KMS-11 (cell line): ENCODE data around the gene VAV3.

Experiments
- H2AFZ ChIP-seq: fragments of 200-600 bp; sonication (generic); 2 replicates; pipeline ENCODE4 v1.6.1; 2016; ENCODE audit warnings: antibody characterized with exemption, mixed run types, low read depth
- H3K27ac ChIP-seq: fragments of 200-600 bp; sonication (generic); 2 replicates; pipeline ENCODE4 v1.6.1; 2016; ENCODE audit warnings: mild to moderate bottlenecking, mixed run types
- H3K27me3 ChIP-seq: fragments of 200-600 bp; sonication (generic); 2 replicates; pipeline ENCODE4 v1.6.1; 2017; ENCODE audit warnings: mild to moderate bottlenecking, low read depth, mixed run types, moderate library complexity; ENCODE audit not compliant: insufficient read depth
- H3K36me3 ChIP-seq: fragments of 200-600 bp; sonication (generic); 2 replicates; pipeline ENCODE4 v1.6.1; 2017; ENCODE audit warnings: mild to moderate bottlenecking, mixed run types; ENCODE audit not compliant: insufficient read depth
- H3K4me1 ChIP-seq: fragments of 200-600 bp; sonication (generic); 2 replicates; pipeline ENCODE4 v1.6.1; 2016; ENCODE audit warnings: mild to moderate bottlenecking, low read depth, mixed run types; ENCODE audit not compliant: poor library complexity, severe bottlenecking
- H3K4me2 ChIP-seq: fragments of 200-600 bp; sonication (generic); 2 replicates; pipeline ENCODE4 v1.7.0; 2016; ENCODE audit warnings: mild to moderate bottlenecking, mixed run types
- H3K4me3 ChIP-seq: fragments of 200-600 bp; sonication (generic); IDR thresholded peaks from 2 replicates; pipeline ENCODE4 v1.6.1; 2017; ENCODE audit warnings: low read depth, low read length, mixed read lengths; ENCODE audit not compliant: insufficient read depth
- H3K79me2 ChIP-seq: fragments of 200-600 bp; sonication (generic); 2 replicates; pipeline ENCODE4 v1.6.1; 2016; ENCODE audit warnings: low read depth, mixed run types; ENCODE audit not compliant: insufficient read depth
- H3K9ac ChIP-seq: fragments of 200-600 bp; sonication (generic); 2 replicates; pipeline ENCODE4 v1.6.1; 2016; ENCODE audit warnings: mild to moderate bottlenecking, mixed run types
- H4K20me1 ChIP-seq: fragments of 200-600 bp; sonication (generic); 2 replicates; pipeline ENCODE4 v1.6.1; 2016; ENCODE audit warnings: mild to moderate bottlenecking, mixed run types; ENCODE audit not compliant: insufficient read depth
- TF ChIP-seq, protein P1 (sequence below): fragments of 200-600 bp; sonication (generic); conservative IDR thresholded peaks from 2 replicates; pipeline ENCODE4 v1.6.1; 2017; ENCODE audit warnings: low read depth, mild to moderate bottlenecking, antibody characterized with exemption, low read length, moderate library complexity, mixed read lengths

Gene VAV3

DNA sequence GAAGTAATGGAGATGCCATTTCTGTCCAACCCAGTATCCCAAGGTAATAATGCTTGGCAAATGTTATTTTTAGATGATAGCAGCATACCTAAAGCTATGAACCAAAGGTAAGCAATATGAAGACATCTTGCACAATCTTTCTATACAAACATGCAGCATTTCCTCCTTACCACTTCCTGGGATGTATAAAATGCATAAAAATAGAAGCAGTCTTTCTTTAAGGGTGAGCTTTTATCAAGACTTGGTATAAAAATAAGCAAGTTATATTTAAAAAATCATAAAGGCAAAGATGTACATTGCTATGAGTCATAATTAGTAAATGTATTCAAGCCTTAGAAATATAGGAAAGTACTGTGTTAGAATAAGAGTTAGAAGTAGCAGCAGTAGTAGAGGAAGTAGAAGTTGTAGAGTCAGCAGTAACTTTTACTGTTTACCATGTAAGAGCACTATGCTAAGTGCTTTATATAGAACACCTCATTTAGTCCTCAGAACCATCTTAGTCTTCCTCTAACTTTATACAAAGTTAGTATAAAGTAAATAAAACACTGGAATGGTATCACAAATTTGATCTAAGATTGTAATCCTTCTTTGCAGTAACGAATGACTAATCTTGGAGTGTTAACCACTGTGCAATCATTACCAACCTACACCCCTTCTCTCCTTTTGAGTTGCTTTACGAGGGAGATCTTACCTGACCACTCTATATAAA is 371.3 kb downstream of the VAV3 start:
- TF ChIP-seq, protein P1, sequence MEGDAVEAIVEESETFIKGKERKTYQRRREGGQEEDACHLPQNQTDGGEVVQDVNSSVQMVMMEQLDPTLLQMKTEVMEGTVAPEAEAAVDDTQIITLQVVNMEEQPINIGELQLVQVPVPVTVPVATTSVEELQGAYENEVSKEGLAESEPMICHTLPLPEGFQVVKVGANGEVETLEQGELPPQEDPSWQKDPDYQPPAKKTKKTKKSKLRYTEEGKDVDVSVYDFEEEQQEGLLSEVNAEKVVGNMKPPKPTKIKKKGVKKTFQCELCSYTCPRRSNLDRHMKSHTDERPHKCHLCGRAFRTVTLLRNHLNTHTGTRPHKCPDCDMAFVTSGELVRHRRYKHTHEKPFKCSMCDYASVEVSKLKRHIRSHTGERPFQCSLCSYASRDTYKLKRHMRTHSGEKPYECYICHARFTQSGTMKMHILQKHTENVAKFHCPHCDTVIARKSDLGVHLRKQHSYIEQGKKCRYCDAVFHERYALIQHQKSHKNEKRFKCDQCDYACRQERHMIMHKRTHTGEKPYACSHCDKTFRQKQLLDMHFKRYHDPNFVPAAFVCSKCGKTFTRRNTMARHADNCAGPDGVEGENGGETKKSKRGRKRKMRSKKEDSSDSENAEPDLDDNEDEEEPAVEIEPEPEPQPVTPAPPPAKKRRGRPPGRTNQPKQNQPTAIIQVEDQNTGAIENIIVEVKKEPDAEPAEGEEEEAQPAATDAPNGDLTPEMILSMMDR, result no peak
- Histone ChIP-seq H3K27ac (no peak overlapping the region), H3K4me3 (no peak overlapping the region), H2AFZ (peak overlapping the region; percentile 6; the same call in 1 of the 2 replicates), H3K27me3 (no peaks in the 10 kb centered on the region), H3K36me3 (no peaks in the 10 kb centered on the region), H3K4me1 (peaks cover 10% of the 10 kb centered on the region), H3K9ac (no peak overlapping the region), H3K79me2 (no peaks in the 10 kb centered on the region), H3K4me2 (0 out of 2 replicates have a peak overlapping the region, but pooled peaks have one; percentile 4), H4K20me1 (no peaks in the 10 kb centered on the region)

DNA sequence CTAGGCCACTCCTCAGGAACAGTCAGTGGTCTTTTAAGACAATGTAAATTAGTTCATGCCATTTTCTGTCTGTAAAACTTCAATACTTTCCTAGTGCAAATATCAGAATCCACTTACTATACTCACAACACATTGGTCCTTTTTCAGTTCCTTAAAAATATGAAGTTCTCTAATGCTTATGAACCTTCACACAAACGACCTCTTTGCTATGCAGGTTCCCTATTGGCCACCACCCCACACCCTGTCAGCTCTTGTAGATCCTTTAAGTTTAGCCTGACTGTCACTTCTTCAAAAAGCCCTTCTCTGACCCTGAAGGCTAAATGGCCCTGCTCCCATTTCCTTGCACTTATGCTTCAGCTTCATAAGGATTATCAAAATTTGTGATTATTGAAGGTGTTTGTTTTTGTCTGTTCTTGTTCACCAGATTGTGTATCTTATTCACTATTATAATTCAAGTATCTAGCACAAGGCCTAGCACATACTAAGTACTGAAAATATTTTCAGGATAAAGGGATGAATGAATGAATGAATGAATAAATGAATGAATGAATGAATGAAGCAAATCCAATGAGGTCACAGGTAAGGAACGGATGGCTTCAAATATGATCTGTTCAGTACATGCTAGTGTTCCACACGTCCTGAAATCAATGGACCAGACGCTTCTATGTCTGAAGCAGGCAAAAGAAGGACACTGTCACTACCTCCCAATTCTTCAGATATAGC is 373.9 kb downstream of the VAV3 start:
- Histone ChIP-seq H3K4me3 (no peak overlapping the region), H3K36me3 (no peaks in the 10 kb centered on the region), H3K27me3 (no peaks in the 10 kb centered on the region), H3K27ac (no peak overlapping the region), H2AFZ (no peak overlapping the region), H3K9ac (no peak overlapping the region), H3K4me2 (no peak overlapping the region), H3K79me2 (no peaks in the 10 kb centered on the region), H3K4me1 (peaks cover 10% of the 10 kb centered on the region), H4K20me1 (no peaks in the 10 kb centered on the region)
- TF ChIP-seq, protein P1, result no peak

DNA sequence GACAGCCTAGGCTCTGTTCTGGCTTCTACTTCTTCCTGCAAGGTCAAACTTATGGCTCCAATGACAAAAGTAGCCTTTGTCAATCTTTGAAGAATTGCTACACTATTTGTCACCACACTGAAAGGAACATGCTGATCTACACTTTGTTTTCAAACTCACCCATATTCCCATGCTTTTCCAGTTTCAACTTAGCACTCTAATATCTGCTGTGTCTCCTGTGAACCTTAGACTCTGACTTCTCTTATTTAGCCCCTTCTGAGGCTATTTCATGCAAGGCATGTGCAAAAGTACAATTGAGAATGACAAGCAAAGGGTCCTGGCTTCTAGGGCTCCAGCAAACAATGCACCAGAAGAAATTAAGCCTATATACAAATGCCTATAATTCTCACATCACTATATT is 374.9 kb downstream of the VAV3 start:
- Histone ChIP-seq H3K79me2 (no peaks in the 10 kb centered on the region), H4K20me1 (no peaks in the 10 kb centered on the region), H3K27me3 (no peaks in the 10 kb centered on the region), H3K36me3 (no peaks in the 10 kb centered on the region), H3K4me2 (no peak overlapping the region), H3K4me1 (peaks cover 10% of the 10 kb centered on the region), H3K9ac (no peak overlapping the region), H2AFZ (no peak overlapping the region), H3K27ac (no peak overlapping the region), H3K4me3 (no peak overlapping the region)
- TF ChIP-seq, protein P1, result no peak

DNA sequence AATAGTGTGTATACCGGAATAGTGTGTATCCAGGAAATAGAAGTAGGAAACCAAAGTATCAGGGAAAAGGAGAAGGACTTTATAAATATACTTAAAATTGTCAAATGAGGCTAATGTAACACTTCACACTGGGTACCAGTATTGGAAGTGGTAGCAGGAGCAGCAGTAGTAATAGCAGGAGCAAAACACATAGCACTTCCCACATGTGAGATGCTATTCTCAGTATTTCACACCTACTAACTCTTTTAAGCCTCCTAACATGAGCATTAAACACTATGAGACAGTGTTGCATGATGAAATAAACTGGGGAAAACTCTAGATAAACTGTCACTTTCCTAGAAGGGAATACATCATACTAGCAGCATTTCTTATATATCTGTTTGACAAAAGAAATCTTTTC is 376.7 kb downstream of the VAV3 start:
- no peaks in the 10 kb centered on the region for H3K36me3 ChIP-seq
- H3K9ac ChIP-seq, result no peak overlapping the region
- H3K4me3 ChIP-seq, result no peak overlapping the region
- H3K27me3 ChIP-seq, result no peaks in the 10 kb centered on the region
- no peak overlapping the region for H3K27ac ChIP-seq
- H4K20me1 ChIP-seq, result no peaks in the 10 kb centered on the region
- TF ChIP-seq, protein P1, result no peak
- H3K79me2 ChIP-seq, result no peaks in the 10 kb centered on the region
- no peaks in the 10 kb centered on the region for H3K4me1 ChIP-seq
- H2AFZ ChIP-seq, result no peak overlapping the region
- no peak overlapping the region for H3K4me2 ChIP-seq
